OCI-LY7 (cell line): ENCODE results near the gene GMEB1. TPM values are rescaled to one million over a fixed set of nuclear protein-coding genes. Genes with fewer than 3 reads are reported as not detected.
A peak's percentile ranks its signal among the peaks of the same experiment; 100 is the strongest.
"Not testable (repeated sequence)": the region's sequence is repeated elsewhere in the genome, so short reads cannot be mapped to it uniquely, and the experiment has no call there.

ENCODE experiments used
- BruUV-seq: library from RNA; stranded (reverse); fragments of 400-500 nt; replicated peaks from 2 replicates; lab custom pipeline; 2021; lab: Mats Ljungman, UMichigan
- CTCF ChIA-PET: fragments of 300-600 bp; sonication (Branson Sonifier 250); formaldehyde crosslinking; loops from one replicate; lab custom pipeline; 2022; ENCODE audit warnings: antibody characterized with exemption; ENCODE audit not compliant: unreplicated experiment; lab: Charles Lee
- POLR2A ChIA-PET: fragments of 300-600 bp; sonication (Branson Sonifier 250); formaldehyde crosslinking; loops from one replicate; lab custom pipeline; 2022; ENCODE audit warnings: antibody characterized with exemption; lab: Charles Lee
- DNase-seq: peaks from one replicate; pipeline ENCODE4 v3.0.0-alpha.2; 2015; ENCODE audit warnings: low spot score
- H2AFZ ChIP-seq: fragments of 200-600 bp; sonication (generic), shearing (Covaris generic); 2 replicates; pipeline ENCODE4 v1.6.1; 2014; ENCODE audit warnings: mild to moderate bottlenecking, antibody characterized with exemption, low read length, moderate library complexity
- H3K27ac ChIP-seq: fragments of 200-600 bp; sonication (generic); 2 replicates; pipeline ENCODE4 v1.5.1; 2014; ENCODE audit warnings: mixed run types, low read depth, mild to moderate bottlenecking, moderate library complexity, low read length, inconsistent platforms; ENCODE audit not compliant: poor library complexity, severe bottlenecking
- H3K36me3 ChIP-seq: fragments of 200-600 bp; sonication (generic); 2 replicates; pipeline ENCODE4 v1.6.1; 2014; ENCODE audit warnings: mild to moderate bottlenecking, antibody characterized with exemption, low read length, moderate library complexity, mixed read lengths; ENCODE audit not compliant: insufficient read depth
- H3K4me1 ChIP-seq: fragments of 200-600 bp; sonication (generic); 2 replicates; pipeline ENCODE4 v1.5.1; 2014; ENCODE audit warnings: mild to moderate bottlenecking, low read length; ENCODE audit not compliant: insufficient read depth, poor library complexity, severe bottlenecking
- H3K4me2 ChIP-seq: fragments of 200-600 bp; sonication (generic); 2 replicates; pipeline ENCODE4 v1.6.1; 2014; ENCODE audit warnings: mild to moderate bottlenecking, low read length
- H3K4me3 ChIP-seq: fragments of 200-600 bp; sonication (generic); 2 replicates; pipeline ENCODE4 v1.5.1; 2014; ENCODE audit warnings: mild to moderate bottlenecking, low read depth, low read length; ENCODE audit not compliant: poor library complexity, severe bottlenecking
- H3K79me2 ChIP-seq: fragments of 200-600 bp; sonication (generic); 2 replicates; pipeline ENCODE4 v1.6.1; 2016; ENCODE audit warnings: low read depth, mild to moderate bottlenecking, low read length, moderate library complexity, mixed read lengths; ENCODE audit not compliant: insufficient read depth
- H3K9me2 ChIP-seq: fragments of 200-600 bp; sonication (generic); 2 replicates; pipeline ENCODE4 v1.6.1; 2016; ENCODE audit warnings: mild to moderate bottlenecking, low read length, mixed read lengths; ENCODE audit not compliant: insufficient read depth
- H3K9me3 ChIP-seq: fragments of 200-600 bp; sonication (generic); 2 replicates; pipeline ENCODE4 v1.6.1; 2014; ENCODE audit warnings: mild to moderate bottlenecking, mixed run types, low read length, mixed read lengths
- H4K20me1 ChIP-seq: fragments of 200-600 bp; sonication (generic); 2 replicates; pipeline ENCODE4 v1.6.1; 2014; ENCODE audit warnings: mild to moderate bottlenecking, antibody characterized with exemption, low read length, moderate library complexity, mixed read lengths; ENCODE audit not compliant: insufficient read depth
- EZH2phosphoT487 ChIP-seq: fragments of 200-600 bp; sonication (generic); IDR thresholded peaks from 2 replicates; pipeline ENCODE4 v1.6.1; 2018; ENCODE audit warnings: low read depth, borderline replicate concordance, mild to moderate bottlenecking, mixed run types, antibody characterized with exemption, low read length, moderate library complexity, mixed read lengths
- intact Hi-C: fragments of 100-400 bp; cut with micrococcal nuclease; formaldehyde crosslinking; loops from one replicate; pipeline ENCODE4 v1.10.0; 2022; ENCODE audit not compliant: unreplicated experiment
- total RNA-seq, 2 experiments: library from RNA; depleted of rRNA in 1 of 2; stranded (reverse); fragments of >200 nt in 1 of 2; shearing (Covaris generic) in 1 of 2; gene quantifications; 2 replicates each; pipeline ENCODE4 v1.2.3, GENCODE V29; 2014 to 2022
- TF ChIP-seq, protein P1 (sequence below): fragments of 200-600 bp; sonication (generic); conservative IDR thresholded peaks from 2 replicates; pipeline ENCODE4 v1.5.1; 2014; ENCODE audit warnings: mild to moderate bottlenecking, antibody characterized with exemption, low read length, moderate library complexity, mixed read lengths

GMEB1 gene
- total RNA-seq, 2 experiments from 2014 or later = 13.0 to 22.5 TPM

DNA sequence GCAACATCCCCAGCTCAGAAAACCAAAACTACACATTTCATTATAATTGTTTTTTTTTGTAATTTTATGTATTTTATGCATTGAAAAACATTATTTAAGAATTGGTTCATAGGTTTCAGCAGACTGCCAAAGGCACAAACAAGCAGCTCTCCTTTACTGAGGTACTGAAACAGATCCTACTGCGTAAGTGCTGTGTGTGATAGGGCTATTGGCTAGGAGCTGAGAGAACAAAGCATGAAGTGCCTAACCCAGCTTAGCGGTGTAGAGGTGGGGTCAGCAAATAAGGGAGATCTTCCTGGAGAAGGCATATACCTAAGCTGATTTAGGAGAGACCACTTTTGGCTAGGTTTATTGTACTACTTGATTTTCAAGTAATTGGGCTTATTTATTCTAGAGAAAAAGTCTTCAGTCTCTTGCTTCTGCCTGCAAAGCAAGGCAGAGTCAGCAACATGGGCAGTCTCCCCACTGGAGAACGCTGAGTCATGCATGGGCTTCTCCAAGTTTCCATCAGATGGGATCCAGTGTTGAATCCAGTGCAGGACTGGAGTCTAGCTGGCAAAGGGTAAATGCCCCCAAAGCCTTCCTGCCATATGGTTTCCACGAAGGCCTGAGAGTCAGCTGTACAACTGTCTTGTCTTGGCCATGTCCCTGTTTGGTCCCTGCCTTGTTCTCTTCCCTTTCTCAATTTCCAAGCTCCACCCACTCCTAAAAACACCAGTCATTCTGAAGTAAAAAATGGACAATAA, 50.2 kb downstream of the GMEB1 start:
- no peak for DNase-seq
- Histone ChIP-seq H4K20me1 (no peaks in the 10 kb centered on the region), H3K4me2 (no peak overlapping the region), H3K4me3 (no peak overlapping the region), H3K9me3 (no peaks in the 10 kb centered on the region), H3K79me2 (no peaks in the 10 kb centered on the region), H3K36me3 (peaks cover 21% of the 10 kb centered on the region), H3K4me1 (no peaks in the 10 kb centered on the region), H2AFZ (no peak overlapping the region), H3K27ac (no peak overlapping the region), H3K9me2 (no peaks in the 10 kb centered on the region)
- POLR2A ChIA-PET = interaction anchor here (0.5 kb wide), 1 partner anchor 347 kb away, joined by 6 read pairs; no protein-coding TSS in a partner anchor
- TF ChIP-seq, protein P1, sequence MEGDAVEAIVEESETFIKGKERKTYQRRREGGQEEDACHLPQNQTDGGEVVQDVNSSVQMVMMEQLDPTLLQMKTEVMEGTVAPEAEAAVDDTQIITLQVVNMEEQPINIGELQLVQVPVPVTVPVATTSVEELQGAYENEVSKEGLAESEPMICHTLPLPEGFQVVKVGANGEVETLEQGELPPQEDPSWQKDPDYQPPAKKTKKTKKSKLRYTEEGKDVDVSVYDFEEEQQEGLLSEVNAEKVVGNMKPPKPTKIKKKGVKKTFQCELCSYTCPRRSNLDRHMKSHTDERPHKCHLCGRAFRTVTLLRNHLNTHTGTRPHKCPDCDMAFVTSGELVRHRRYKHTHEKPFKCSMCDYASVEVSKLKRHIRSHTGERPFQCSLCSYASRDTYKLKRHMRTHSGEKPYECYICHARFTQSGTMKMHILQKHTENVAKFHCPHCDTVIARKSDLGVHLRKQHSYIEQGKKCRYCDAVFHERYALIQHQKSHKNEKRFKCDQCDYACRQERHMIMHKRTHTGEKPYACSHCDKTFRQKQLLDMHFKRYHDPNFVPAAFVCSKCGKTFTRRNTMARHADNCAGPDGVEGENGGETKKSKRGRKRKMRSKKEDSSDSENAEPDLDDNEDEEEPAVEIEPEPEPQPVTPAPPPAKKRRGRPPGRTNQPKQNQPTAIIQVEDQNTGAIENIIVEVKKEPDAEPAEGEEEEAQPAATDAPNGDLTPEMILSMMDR = no peak
- TF ChIP-seq EZH2phosphoT487 = no peak
- intact Hi-C loops = no loop called here
- no TSS peak for BruUV-seq
- CTCF ChIA-PET = no interaction called here

GRCh38 chr1:28719332-28719619, 50.7 kb downstream of the GMEB1 start:
- Histone ChIP-seq H3K79me2 (no peaks in the 10 kb centered on the region), H3K4me2 (no peak overlapping the region), H3K4me1 (no peaks in the 10 kb centered on the region), H2AFZ (no peak overlapping the region), H3K9me3 (no peaks in the 10 kb centered on the region), H3K36me3 (peaks cover 16% of the 10 kb centered on the region), H4K20me1 (no peaks in the 10 kb centered on the region), H3K4me3 (no peak overlapping the region), H3K27ac (no peak overlapping the region), H3K9me2 (no peaks in the 10 kb centered on the region)
- ChIA-PET CTCF (no interaction called here), POLR2A (no interaction called here)
- no peak for DNase-seq
- TF ChIP-seq, protein P1 = peak; percentile 58
- TF ChIP-seq EZH2phosphoT487 = no peak
- intact Hi-C loops = no loop called here
- no TSS peak for BruUV-seq

DNA sequence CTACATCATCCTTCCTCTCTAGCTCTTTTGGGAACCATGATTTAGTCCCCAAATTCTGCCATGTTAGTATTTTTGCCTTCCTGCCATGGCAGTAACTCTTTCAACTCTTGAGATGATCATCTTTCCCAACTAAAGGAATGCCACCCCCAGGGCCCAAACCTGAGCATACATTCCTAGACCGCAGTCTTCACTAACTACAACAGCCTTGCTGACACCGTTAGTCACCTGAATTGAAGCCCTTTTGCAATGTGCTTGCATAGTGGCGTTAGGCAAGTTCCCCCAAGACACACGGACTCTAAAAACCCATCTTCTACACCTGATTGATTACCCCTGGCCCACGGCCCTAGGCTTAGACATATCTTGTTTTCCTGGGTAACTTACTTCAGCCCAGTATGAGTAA, 51.8 kb downstream of the GMEB1 start:
- no peaks in the 10 kb centered on the region for H3K9me2 ChIP-seq
- no peak for TF ChIP-seq EZH2phosphoT487
- TF ChIP-seq, protein P1 = no peak
- H3K79me2 ChIP-seq = no peaks in the 10 kb centered on the region
- H3K4me2 ChIP-seq = no peak overlapping the region
- H3K36me3 ChIP-seq = peaks cover 6% of the 10 kb centered on the region; the same call in 1 of the 2 replicates
- CTCF ChIA-PET = no interaction called here
- intact Hi-C loops = no loop called here
- POLR2A ChIA-PET = no interaction called here
- no peaks in the 10 kb centered on the region for H3K4me1 ChIP-seq
- no peak overlapping the region for H2AFZ ChIP-seq
- no peak overlapping the region for H3K4me3 ChIP-seq
- BruUV-seq = no TSS peak
- H4K20me1 ChIP-seq = no peaks in the 10 kb centered on the region
- no peaks in the 10 kb centered on the region for H3K9me3 ChIP-seq
- DNase-seq = no peak
- no peak overlapping the region for H3K27ac ChIP-seq

- DNase-seq, intact Hi-C loops, H3K9me2 ChIP-seq, H3K79me2 ChIP-seq, H2AFZ ChIP-seq, H3K4me2 ChIP-seq, H3K4me3 ChIP-seq, H4K20me1 ChIP-seq, H3K27ac ChIP-seq, H3K4me1 ChIP-seq, H3K36me3 ChIP-seq, H3K9me3 ChIP-seq, POLR2A ChIA-PET, BruUV-seq: not testable (repeated sequence)
- CTCF ChIA-PET = interaction anchor here (1.0 kb wide), 1 partner anchor 14 kb away, joined by 3 read pairs; no protein-coding TSS in a partner anchor
Observed at GRCh38 chr1:28721927-28722326, 53.3 kb downstream of the GMEB1 start.
